Activated CD8-positive, alpha-beta memory T cell treated with anti-CD3 and anti-CD28 coated beads for 48 hours (primary cell): ENCODE results near the gene PPIP5K2.
"Not testable (repeated sequence)": the region's sequence is repeated elsewhere in the genome, so short reads cannot be mapped to it uniquely, and the experiment has no call there.

Source experiments
- DNase-seq, 3 experiments: peaks; one replicate each; pipeline ENCODE4 v3.0.0-alpha.2; 2020; ENCODE audit warnings: low read depth in 2 of 3, low spot score in 2 of 3

The PPIP5K2 gene

DNA sequence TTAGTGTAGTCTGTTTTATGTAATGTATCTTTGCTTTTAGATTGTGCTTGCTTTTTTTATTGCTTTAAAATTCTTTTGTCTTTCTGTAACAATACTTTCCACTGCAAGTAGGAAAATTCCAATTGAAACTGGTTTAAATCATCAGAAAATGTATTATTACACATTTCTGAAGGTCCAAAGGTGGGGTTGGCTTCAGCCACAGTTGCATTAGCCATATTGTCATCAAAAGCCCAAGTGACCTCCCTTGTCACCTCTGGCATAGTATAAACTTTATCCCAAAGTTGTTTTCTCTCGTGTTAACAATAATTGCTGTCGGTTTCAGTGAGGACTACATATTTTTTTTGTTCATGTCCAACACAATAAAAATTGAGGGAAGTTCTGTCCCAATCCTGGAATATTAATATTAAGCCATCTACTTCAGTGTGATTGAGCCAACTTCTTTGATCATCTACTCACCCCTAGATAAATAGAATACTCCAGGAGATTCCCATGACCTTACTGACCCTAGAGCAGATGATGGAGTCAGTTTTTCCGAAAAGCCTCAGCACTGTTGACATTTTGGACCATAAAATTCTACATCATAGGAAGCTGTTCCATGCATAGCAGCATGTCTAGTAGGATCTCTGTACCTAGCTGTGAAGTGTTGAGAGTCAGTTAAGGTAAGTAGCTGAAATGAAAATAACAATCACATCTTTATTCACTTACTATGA lies 86.0 kb downstream of the PPIP5K2 start:
- DNase-seq: no peak

DNA sequence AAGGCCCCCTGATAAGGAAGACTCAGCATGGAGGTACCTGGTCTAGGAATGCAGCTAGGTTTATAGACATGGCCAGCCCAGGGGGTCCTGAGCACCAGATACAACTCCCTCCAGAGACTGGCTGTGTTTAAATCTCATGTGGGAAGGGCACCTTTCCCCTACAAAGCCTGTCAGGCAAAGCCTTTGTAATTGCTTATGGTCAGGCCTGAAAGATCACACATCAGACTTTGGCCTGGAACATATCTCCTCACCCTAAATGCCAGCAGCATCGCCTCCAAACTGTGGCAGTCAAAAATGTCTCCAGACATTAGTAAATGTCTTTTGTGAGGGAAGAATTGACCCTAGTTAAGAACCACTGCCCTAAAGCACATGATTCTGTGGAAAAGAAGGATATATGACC lies 86.9 kb downstream of the PPIP5K2 start:
- DNase-seq: no peak

DNA sequence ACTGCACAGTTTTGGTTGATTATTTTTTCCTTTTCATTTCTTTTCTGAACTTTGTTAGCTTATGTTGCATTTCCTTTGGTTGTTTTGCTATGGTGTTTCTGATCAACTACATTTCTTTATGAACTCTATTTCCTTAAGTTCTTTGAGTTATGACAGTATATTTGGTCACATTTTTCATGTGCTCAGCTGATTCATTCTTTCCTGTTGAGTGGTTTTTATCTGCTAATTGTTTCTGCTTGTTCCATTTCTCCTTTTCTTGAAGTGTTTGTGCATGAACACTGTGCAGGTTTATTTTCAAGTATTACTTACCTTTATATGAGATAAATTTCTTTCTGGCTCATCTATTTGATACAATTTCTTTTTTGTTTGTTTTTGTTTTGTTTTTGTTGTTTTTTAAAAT lies 87.6 kb downstream of the PPIP5K2 start:
- DNase-seq: no peak

DNA sequence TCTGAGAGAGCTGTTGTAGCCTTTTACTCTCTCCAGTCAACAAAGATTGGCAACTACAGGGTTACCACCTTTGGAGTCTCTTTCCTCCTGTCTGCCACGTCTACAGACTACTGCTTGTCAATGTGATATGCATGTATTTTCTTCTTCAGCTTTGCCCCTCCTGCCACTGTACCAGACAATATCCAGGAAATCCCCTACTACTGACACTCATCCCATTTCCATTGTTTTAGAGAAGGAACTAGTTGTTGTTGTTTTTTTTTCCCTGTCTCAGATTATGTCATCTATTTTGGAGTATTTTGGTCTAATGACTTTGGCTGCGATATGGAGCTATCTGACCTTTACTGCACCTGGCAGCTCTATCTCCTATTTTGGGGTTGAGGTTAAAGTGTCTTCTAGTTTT lies 88.4 kb downstream of the PPIP5K2 start:
- no peak for DNase-seq

DNA sequence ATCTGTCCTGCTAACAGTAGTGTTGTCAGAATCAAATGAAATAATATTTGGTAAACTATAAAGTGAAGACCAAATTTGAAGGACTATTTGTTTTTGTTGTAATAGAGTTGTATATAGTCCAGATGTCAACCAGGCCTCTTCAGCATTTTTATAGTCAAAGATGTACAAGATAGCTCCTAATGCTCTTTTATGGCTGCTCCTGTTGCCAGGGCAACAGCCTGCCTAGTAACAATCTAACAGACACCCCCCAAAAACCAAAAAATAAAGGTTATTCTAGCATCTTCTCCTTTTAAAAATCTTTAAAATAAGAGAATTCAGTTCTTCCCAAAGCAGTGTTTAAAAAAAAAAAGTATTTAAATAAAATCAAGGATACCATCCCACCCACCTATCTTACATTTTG lies 89.0 kb downstream of the PPIP5K2 start:
- DNase-seq: no peak

DNA sequence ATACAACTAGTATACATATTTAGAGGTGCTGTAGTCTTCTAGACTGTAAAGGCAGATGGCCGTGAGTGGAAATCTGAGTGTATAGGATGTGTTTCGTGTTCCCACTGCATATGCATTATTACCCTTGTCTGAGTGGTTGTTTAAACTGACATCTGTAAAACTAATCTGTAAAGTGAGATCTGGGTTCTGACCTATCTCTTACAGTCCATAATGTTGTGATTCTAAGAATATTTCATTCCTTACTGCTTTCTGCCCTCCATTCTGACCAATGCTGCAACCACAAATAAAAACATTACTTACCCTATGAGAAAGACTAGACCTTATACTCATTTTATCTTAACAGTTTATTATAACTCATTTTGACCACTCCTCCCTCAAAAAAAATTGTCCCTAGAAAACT lies 90.9 kb downstream of the PPIP5K2 start:
- no peak for DNase-seq

DNA sequence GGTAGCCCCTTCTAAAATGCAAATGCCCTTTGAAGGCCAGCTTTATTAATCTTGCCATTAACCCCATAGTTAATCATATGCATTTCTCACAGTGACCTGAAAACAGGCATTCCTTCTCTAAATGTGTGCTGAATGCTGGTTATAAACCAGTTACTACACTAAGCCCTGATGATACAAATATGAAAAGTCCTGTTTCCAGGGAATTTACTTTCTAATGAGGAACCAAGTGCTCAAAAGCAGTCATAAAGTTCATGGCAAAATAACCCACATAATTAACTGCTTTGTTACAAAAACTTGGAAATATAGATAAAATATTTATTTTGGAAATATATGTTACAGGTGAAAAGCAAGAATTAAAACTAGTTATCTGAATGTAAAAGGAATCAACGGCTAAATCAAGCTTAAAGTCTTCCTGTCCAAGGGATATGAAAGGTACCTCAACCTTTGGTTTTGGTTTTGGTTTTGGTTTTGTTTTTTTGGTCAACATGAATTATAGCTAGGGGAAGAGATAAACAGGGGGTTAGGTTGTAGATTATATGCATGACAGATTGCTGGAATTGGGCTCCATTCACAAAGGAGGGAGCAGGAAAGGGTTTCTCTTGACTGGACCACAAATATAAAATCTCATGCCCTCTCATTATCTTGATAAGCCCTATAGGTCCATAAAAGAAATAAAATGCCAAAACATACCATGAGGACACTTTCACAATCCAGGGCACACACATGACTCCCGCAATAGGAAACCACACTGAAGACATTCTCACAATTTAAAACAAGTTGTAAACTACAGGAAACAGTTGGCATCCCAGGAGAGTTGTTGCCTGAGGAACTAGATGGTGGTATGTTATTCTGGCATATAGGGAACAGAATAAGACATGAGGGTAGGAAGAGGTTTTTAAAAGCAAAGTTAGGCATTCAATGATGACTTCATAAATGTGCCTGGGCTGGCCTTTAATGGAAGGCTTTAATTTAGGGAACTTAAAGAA lies 91.8 kb downstream of the PPIP5K2 start:
- no peak for DNase-seq

DNA sequence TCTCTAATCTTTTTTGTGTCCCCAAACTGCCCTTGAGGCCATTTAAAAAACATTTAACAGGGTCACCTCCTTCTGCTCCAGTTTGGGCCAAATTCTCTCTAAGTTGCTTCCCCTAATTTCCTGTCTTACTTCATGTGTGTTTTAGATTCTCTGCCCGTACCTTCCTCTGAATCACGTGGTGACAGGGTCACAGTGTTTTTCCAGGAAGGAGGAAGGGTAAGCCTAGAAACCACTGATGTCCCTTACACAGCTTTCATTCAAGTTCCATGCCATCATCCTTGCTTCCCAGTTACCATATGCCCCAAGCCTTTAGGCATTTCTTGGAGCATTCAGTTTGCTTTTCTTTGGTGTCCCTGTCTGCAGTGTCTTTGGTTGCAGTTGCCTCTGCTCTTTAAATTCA lies 96.0 kb downstream of the PPIP5K2 start:
- no peak for DNase-seq

DNA sequence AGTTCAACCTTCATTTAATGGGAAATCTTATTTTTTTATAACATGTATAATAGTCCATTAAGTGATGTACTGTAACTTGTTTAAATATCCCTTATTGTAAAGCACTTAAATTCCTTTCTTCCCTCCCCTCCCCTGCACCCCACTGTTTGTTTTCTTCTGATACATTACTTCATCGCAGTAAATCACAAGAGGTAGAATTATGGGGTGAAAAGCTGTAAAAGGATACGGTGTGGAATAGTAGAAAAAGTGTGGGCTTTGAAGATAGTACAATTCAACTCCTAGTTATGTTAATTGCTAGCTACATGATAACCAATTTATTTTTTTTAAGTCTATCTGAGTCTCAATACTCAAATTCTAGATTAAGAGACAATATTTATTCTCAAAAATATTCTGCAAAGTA lies 96.6 kb downstream of the PPIP5K2 start:
- DNase-seq: no peak

DNA sequence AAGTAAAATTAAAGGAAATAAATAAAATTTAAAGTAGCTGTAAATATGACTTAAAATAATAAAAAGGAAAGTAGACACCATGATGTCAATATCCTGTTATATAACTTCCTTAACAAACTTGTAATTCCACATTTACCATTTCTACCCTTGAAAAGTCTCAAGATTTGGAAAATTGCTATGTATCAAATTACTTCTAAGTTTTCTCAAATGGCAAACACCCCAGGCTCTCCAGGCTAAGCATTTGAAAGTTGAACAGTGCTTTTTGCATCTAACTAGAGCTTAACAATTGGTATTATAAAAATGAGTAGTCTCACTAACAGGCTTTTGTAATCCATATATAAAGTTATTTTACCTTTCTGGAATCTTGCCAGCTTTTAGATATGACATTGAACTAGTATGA lies 97.0 kb downstream of the PPIP5K2 start:
- no peak for DNase-seq

DNA sequence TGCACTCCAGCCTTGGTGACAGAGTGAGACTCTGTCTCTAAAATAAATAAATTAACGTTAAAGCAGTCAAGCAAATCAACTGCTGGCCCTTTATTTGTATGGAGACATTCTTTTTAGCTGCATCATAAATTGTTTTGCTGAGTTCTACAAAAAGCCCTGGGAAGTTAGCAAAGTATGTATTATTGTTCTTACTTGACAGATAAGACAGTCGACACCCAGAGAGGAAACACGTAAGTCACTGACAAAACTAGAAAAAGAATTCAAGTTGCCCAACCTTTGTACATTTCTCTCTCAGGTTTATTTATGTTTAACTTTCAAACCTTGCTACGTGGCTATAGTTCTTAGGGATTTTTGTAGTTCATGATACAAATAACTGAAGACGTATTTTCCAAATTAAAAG lies 98.1 kb downstream of the PPIP5K2 start:
- DNase-seq: no peak

DNA sequence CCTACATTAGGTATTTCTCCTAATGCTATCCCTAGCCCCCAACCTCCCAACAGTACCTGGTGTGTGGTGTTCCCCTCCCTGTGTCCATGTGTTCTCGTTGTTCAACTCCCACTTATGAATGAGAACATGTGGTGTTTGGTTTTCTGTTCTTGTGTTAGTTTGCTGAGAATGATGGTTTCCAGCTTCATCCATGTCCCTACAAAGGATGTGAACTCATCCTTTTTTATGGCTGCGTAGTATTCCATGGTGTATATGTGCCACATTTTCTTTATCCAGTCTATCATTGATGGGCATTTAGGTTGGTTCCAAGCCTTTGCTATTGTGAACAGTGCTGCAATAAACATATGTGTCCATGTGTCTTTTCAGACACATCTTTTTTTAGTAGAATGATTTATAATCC lies 99.0 kb downstream of the PPIP5K2 start:
- DNase-seq: not testable (repeated sequence)

DNA sequence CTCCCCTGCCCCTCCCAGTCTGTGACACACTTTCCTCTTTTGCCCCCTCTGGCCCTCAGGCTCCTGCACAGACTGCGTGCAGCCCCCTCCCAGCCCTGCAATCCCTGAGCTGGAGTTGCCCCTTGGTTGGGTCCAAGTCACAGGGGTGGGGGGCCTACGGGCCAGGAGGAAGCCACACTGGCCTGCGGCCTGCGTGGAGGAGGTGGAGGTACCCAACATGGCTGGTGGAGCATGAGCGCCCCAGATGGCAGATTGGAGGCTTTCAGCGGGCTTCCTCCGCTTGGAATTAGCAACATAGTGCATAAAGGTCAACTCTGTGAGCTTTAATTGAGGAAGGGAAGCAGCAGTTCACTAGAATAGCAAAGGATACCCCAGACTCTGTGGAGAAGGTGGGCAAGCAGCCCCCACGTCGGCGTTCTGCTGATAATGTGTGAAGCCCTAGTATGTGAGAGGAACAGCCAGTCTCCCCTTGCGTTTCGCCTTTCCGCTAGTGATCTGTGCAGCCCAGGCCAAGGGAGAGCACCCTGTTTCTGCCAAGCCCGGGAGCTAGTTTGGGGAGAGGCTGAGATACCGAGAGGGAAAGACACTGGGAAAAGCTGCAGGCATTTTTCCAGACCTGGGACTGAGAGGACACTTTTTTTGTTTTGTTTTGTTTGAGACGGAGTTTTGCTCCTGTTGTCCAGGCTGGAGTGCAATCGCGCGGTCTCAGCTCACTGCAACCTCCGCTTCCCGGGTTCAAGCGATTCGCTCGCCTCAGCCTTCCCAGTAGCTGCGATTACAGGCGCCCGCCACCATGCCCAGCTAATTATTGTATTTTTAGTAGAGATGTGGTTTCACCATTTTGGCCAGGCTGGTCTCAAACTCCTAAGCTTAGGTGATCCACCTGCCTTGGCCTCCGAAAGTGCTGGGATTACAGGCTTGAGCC lies 103.2 kb downstream of the PPIP5K2 start:
- no peak for DNase-seq

DNA sequence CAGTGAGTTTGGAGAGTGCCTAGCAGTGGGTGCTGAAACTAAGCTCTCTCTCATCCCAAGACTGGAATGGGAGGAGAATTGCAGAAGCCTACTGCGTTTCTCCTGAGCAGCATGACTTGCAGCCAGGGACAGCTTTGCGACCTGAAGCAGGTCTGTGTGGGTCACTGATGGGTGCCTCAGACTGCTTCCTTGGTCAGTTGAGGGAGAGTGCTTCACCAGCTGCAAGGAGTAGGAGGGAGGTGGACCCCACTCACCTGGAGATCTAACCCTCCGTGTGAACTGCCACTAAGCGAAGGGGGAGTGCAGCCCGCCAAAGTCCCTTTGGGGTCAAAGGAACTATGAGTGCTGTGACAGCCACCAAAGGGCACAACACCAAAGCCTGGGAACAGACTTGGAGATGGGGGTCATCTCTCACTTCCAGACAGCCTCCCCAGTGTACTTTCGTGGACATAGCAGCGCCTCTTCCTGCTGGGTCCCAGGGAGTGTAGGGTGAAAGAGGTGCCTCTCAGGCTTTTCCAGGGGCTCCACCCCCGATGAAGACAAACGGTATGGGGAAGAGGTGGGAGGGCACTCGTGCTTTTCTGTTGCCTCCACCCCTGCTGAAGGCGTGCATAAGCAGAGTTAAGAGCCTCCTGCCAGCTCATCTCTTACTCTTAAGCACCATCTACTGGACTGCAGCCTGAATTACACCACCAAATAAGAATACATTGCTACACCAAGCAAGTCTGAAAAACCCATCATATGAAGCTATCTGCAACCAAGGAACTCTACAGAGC lies 104.2 kb downstream of the PPIP5K2 start:
- no peak for DNase-seq

DNA sequence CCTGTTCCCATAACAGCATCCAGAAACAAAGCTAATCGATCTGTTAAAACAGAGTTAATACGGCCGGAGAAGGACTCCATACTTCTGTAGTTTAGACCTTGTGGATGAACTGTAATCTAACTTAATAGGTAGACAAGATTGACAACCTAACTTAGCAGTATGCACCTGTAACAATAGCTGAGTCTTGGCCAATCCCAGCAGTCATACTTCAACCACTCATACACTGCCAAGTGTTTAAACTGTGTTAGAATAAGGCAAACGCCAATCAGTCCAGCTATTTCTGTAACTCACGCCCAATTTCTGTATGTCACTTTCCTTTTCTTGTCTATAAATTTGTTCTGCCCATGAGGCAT lies 104.8 kb downstream of the PPIP5K2 start:
- DNase-seq: no peak

DNA sequence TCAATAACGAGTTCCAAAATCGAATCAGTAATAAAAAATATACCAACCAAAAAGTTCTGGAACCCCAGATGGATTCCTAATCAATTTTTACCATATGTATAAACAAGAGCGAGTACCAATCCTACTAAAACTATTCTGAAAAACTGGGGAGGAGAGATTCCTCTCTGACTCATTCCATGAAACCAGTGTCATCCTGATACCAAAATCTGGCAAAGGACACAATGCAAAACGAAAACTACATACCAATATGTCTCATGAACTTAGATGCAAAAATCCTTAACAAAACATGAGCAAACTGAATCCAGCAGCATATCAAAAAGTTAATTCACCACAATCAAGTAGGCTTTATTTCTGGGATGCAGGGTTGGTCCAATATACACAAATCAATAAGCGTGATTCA lies 108.0 kb downstream of the PPIP5K2 start:
- no peak for DNase-seq

DNA sequence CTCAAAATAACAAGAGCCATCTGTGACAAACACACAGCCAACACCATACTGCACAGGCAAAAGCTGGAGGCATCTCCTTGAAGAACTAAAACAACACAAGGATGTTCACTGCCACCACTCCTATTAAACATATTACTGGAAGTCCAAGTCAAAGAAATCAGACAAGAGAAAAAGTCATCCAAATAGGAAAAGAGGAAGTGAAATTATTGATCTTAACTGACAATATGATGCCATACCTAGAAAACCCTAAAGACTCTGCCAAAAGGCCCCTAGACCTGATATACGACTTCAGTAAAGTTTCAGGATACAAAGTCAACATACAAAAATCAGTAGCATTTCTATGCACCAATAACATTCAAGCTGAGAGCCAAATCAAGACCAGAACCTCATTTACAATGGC lies 108.5 kb downstream of the PPIP5K2 start:
- no peak for DNase-seq

DNA sequence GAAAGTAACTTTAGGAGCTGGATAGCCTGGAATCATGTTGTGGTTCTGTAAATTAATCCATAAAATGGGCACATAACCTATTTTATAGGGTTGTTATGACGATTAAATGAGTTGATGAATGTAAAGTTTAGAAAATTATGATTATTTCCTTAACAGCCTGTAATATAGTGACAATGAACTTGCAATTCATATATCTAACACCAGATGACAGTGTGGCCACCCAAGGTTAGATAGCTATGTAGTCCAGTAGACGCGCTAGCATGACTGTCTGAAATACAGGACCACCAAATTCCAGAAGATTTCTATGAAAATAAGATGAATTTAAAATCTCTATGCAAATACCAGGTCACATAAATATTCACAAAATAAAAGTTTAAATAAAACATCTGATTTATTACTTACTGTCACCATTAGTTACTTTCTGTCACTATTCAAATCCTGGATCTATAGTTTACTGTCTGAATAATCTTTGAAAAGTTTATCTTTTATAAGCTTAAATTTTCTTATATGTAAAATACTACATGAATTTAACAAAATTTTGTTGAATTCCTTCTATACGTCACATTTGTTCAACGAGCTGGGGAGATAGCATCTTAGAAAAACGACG lies 112.4 kb downstream of the PPIP5K2 start:
- no peak for DNase-seq

DNA sequence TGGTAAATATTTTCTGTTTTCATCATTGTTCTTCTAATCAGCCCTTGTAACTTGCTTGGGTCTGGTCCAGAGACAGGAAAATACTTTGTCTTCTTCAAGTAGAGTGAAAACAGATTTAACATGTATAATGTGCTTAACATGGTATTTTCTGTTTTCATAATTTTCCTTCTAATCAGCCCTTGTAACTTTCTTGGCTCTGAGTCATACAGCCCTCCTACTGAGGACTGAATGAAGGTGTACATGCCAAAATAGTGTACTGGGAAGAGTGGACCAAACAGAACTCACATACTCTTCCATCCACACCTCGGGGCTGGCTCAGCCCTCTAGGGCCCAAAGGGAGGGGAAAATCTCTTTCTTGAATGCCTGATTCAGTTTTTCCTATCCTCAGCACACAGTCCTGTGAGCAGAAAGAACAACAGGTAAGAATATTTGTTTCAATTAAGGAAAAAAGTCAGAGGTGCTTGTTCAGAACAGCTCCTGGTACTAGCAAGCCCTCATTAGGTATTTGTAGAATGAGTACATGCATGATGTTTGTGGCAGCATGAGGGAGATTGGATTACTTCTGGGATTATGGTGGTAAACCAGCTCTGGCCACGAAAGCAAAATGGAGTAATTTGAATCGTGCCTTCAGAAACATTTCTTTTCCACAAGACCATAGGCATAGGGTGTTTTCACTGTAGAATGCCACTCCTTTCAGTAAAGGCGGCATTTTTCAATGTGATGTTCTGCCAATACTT lies 114.3 kb downstream of the PPIP5K2 start:
- DNase-seq: no peak

DNA sequence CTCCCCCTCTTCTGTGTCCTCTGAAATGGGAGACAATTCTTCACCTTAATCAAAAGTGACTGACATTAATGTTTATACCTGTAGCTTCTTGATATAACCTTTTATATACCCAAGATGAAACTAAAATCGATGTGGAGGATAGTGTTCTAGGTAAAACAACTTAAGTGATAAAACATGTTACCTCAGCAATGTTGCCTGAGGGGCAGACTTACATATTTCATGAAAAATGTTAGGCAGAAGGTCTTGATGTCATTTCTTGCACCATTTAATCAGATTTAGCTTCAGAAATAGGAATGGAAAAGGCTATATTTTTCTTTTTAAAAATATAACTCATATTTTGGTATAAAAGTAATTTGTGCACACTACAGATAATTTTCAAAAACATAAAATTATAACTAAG lies 115.8 kb downstream of the PPIP5K2 start:
- DNase-seq: no peak
